Activated CD4-positive, CD25-positive, alpha-beta regulatory T cell treated with anti-CD3 and anti-CD28 coated beads, Interleukin-2, amount 50 U/mL, for 72 hours (primary cell): ENCODE results near the gene HMGN4.
A peak's percentile ranks its signal among the peaks of the same experiment; 100 is the strongest.

Experiments used
- DNase-seq: peaks from one replicate; pipeline ENCODE4 v3.0.0; 2021

The HMGN4 gene

DNA sequence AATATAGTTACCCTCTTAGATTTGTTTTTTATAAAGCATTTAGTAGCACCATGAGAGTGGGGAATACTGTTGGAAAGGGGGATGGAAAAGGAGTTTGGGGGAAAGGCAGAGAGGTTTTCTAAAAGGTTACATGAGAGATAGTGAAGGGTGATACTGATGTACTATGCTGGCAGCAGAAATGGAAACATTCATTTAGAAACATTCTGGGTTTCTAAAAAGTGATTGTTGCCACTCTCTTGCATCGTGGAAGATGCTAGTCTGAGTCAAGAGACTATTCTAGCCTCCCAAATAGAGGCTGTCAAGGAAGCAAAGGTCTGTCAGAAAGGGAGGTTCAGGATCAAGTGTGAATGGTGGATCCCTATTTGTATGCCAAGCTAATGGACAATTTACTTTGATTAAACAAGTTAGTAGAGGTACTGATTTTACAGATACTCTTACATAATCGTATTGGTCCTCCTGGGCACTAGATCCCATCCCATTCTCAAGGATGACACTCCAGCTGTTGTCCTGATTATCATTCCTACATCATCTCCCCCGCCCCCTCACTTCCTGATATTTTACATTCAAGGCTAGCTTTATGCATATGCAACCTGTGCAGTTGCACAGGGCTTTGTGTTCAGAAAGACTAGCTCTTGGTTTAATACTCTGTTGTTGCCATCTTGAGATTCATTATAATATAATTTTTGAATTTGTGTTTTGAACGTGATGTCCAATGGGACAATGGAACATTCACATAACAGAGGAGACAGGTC is 43.2 kb downstream of the HMGN4 start:
- no peak for DNase-seq

DNA sequence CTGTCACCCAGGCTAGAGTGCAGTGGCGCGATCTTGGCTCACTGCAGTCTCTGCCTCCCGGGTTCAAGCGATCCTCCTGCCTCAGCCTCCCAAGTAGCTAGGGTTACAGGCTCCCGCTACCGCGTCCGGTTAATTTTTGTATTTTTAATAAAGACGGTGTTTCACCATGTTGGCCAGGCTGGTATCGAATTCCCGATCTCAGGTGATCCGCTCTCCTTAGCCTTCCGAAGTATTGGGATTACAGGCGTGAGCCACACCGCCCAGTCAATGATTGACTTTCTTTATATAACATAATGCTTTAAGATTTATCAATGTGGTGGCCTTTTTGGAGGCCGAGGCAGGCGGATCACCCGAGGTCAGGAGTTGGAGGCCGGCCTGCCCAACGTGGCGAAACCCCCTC is 50.8 kb downstream of the HMGN4 start:
- DNase-seq = no peak

- DNase-seq = no peak
Measured at GRCh38 chr6:26592649-26593048, 54.5 kb downstream of the HMGN4 start.

- no peak for DNase-seq
Measured at GRCh38 chr6:26593278-26594130, 55.3 kb downstream of the HMGN4 start.

DNA sequence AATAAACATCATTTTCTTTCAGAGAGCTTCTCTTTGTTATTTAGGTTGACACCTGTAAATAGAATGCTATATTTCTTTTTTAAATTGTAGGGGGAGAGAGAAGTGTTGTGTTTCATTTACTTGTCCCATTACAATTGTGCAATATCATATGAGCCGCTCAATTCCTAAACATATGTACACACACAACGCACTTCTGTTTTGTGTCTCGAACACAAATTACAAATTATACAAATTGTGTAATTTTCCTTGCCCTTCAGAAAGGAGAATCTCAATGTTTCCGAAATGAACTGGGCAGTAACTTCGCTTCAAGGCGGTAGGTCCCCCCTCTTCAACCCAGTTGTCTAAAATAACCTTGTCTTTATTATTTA is 55.9 kb downstream of the HMGN4 start:
- no peak for DNase-seq

DNA sequence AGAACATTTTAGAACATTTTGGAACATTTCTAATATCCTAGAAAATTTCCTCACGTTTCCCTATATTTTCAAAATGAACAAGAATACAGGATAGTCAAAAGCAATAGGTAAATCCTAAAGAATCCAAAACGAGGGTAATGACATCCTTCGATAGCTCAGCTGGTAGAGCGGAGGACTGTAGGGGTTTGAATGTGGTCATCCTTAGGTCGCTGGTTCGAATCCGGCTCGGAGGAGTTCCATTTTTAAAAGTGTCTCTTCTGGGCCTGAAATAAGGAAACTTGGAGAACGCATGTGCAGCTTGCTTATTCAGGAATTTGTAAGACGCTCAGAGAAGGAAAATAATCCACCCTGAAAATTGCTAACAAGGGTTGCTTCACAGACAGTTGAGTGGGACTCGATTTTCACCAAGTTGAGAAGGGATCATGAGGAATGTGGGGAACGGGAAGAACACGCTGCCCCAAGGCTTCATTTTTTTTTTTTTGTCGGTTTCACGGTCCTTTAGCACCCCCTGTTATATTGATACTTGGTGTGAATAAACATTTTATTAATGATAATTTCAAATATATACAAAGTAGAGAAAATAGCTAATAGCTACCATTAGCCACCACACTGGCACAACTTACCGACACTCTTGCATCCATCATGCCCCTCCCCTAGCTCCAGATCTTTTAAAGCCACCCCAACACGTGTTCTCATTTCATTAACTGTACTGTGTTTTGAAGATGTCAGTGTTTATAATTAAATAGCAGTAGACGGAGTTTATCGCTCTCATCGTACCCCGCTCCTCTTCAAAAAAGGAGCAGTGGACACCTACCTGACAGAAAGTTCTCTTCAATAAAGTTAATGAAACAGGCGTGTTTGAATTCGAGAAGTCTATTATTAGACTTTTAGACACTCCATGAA is 56.8 kb downstream of the HMGN4 start:
- DNase-seq = no peak

DNA sequence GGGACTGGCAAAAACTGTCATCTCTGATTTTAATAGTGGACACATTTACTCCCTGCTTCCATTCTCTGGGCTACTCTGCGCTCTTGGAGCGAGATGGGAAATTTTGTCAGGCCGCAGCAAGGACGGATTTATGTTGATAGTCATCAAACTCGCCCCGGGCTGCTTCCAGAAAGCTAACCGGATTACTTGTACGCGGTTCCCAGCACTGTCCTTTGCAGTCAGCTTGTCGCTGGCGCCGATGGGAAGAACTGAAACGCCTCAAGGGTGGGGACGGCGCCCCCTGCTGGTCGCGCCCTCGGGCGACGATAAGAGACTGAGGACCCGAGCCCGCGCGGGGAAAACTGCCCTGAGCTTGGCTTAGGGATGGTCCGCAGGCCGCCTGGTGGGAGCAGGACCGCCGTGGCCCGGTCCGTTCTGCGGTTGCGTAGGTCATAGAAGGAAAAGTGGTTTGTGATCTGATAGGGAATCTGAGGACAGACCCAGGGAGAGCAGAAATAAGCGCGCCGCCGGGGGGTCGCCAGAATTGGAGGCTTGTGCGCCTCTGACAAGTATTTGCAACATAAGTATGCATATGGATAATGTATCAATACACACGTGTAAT is 57.6 kb downstream of the HMGN4 start:
- DNase-seq = peak; percentile 91
